Choroid plexus epithelial cell (primary cell): ENCODE data around the gene CALML3.

Source experiments
- DNase-seq: peaks from one replicate; pipeline ENCODE4 v3.0.0-alpha.2; 2010; ENCODE audit warnings: low read depth
- H3K4me3 ChIP-seq: 2 replicates; pipeline ENCODE4 v1.5.1; 2011; ENCODE audit warnings: low read depth, mild to moderate bottlenecking, control low read depth, low read length, moderate library complexity
- TF ChIP-seq, protein P1 (sequence below): conservative IDR thresholded peaks from 2 replicates; pipeline ENCODE4 v1.5.1; 2011; ENCODE audit warnings: low read depth, mild to moderate bottlenecking, control low read depth, inconsistent platforms, low read length, moderate library complexity

Gene CALML3

DNA sequence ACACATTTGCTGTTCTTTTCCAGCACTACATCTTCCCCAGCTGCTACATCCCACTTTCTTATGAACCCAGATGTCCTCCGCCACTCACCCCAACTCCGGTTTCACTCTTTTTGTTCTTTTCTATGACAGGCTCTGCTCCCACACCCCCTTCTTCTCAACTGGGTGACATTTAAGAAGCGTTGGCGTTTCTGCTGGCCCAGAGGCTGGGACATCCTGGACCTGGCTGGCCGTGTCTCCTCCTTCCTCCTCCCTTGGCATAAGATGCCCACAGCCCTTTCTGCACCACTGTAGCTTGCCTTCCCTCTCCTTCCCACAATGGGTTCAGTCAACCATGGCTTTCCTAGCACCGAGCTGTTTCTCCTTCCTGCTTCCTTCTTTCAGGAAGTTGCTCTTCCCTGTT lies 16.0 kb upstream of the CALML3 start:
- TF ChIP-seq, protein P1, sequence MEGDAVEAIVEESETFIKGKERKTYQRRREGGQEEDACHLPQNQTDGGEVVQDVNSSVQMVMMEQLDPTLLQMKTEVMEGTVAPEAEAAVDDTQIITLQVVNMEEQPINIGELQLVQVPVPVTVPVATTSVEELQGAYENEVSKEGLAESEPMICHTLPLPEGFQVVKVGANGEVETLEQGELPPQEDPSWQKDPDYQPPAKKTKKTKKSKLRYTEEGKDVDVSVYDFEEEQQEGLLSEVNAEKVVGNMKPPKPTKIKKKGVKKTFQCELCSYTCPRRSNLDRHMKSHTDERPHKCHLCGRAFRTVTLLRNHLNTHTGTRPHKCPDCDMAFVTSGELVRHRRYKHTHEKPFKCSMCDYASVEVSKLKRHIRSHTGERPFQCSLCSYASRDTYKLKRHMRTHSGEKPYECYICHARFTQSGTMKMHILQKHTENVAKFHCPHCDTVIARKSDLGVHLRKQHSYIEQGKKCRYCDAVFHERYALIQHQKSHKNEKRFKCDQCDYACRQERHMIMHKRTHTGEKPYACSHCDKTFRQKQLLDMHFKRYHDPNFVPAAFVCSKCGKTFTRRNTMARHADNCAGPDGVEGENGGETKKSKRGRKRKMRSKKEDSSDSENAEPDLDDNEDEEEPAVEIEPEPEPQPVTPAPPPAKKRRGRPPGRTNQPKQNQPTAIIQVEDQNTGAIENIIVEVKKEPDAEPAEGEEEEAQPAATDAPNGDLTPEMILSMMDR: no peak
- H3K4me3 ChIP-seq: no peak overlapping the region
- no peak for DNase-seq

DNA sequence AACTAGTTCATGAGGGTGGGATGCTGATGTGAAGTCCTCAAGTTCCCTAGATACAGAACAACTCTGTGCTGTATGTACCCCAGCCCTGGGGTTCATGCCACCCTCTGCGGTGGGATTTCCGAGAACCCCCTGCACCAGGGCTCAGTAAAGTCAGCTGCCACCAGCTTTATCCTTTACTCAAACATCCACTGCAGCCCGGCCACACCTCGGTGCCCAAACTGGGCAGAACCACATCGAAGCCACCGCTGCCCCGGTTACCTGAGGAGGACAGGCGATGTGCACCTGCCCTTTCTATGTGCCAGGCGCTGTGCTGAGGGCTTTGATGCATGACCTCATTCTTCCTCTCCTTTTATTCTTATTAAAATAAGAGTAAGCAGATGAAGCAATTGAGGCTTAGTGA lies 15.5 kb upstream of the CALML3 start:
- no peak overlapping the region for H3K4me3 ChIP-seq
- TF ChIP-seq, protein P1: no peak
- DNase-seq: no peak

DNA sequence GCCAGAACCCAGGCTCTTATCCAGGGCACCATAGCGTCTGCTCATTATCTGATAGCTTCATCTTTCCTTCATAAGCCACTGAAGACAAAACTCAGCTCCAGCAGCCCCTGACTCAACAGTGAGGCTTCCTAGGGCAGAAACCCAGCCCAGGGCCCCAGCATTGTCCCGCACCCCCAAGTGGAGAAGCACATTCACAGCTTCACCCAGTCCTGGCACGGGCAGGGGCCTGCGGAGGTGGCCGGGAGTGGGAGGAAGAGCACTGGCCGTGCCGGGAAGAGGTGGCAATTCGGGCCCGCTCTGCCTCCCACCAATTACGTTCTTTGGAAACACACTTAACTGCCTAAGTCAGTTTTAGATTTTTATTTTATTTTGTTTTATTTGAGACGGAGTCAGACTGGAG lies 15.1 kb upstream of the CALML3 start:
- DNase-seq: no peak
- TF ChIP-seq, protein P1: no peak
- H3K4me3 ChIP-seq: no peak overlapping the region

DNA sequence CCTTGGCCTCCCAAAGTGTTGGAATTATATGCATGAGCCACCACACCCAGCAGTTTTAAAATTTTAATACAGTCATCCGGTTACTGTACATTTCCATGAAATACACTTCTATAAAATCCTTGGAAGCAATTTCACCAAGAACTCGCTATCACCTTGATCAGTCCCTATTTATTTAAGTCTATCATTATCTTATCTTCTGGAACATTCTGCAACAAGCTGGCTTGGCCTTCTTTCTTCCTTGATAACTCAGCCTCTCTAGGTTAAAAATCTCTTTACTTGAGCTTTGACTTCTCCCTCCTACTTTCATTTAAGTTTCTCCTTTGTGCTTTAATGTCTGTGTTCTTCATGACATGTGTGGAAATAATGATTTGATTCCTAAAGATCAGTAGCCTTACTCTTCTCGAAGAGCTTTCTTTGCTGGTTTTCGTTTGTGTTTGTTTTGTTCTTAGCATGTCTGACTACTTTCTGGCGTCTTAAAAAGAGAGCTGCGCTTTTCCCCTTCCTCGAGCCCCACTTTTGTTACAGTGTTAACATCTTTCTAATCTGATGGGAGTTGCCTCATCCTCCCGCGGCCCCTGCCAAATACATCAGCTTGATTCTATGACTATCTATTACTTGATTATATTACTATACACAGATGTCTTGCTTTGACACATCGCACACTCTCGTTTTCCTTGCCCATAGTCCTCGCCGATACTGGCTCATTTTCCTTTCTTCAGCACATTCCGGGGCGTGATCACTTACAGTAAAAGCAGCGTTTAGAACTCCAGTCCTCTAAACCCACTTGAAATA lies 14.3 kb upstream of the CALML3 start:
- TF ChIP-seq, protein P1: no peak
- DNase-seq: no peak

DNA sequence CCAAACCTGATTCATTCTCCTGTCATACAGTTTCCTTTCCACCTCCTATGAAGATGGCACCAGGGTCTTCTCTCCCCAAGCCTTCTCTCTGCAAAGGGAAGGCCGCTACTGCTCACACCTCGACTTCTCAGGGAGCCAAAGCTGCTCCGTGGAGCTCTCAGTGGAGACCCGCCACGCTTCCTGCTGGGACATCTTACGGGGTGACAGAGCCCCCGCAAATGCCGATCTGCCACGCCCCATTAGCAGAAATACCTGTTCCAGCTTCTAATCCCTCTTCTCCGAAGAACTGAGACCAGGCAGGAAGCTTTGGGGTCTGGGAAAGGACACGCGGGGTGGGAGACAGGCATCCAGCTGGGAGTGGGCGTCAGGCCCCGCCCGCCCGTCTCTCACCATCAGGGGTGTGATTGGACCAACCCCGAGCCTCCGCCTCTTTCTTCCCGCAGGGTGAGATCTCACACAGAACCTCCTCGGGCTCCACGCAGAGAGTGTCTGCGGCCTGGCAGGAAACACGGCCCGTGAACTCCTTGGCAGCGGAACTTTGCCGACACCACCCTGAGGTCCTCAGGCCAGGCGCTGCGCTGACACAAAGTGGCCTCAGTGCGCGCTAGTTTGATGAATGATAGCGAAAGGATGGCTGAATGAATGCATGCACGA lies 13.4 kb upstream of the CALML3 start:
- no peak for DNase-seq
- TF ChIP-seq, protein P1: no peak

More for the DNA sequence above, 14.3 kb upstream of the CALML3 start:
- no peak overlapping the region for H3K4me3 ChIP-seq

DNA sequence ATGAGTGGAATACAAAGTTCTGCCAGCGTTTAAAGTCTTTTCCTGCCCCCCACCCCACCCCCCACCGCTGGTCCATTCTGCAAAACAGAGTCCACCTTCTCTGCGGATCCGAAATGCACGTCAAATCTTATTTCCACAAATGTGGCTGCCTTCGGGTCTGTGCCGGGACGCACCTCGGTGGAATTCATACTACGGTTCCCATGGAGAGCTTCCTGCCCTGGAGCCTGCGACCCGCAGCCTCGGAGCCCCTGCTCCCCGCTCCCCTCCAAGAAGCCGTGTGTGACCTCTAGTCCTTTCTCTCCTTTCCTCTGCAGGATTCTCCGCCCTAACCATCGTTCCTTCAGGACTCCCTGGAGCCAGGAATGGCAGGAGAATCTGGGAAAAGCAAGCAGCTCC lies 12.9 kb upstream of the CALML3 start:
- H3K4me3 ChIP-seq: no peak overlapping the region
- DNase-seq: no peak
- TF ChIP-seq, protein P1: no peak

More for the DNA sequence above, 13.4 kb upstream of the CALML3 start:
- no peak overlapping the region for H3K4me3 ChIP-seq

DNA sequence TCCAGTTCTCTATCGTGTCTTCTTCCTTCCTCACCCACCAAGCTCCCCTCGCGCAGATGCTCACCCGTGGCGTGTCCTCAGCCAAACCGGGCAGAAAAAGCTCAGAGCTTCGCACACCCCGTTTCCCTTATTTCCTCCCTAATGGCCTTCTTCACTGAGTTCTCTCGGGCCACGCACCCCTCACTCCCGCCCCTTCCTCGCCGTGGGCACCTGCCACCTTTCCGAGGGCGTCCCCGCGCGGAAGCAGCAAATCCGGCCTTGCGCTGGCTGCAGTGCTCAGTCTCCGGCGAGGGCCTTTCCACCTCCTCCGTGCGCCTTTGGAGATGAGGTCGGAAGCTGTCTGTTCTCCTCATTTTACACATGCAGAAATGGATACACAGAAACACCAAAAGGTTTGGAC lies 12.4 kb upstream of the CALML3 start:
- H3K4me3 ChIP-seq: no peak overlapping the region
- TF ChIP-seq, protein P1: no peak
- no peak for DNase-seq
